Measurements from ENCODE around the gene LPAR2. TPM values are rescaled to one million over a fixed set of nuclear protein-coding genes. Genes with fewer than 3 reads are reported as not detected.

Gene LPAR2
- total and polyA plus RNA-seq, 2 donors (not counting 1 experiment from before 2014, with no cell fraction given) = 0.81 to 1.5 TPM

DNA sequence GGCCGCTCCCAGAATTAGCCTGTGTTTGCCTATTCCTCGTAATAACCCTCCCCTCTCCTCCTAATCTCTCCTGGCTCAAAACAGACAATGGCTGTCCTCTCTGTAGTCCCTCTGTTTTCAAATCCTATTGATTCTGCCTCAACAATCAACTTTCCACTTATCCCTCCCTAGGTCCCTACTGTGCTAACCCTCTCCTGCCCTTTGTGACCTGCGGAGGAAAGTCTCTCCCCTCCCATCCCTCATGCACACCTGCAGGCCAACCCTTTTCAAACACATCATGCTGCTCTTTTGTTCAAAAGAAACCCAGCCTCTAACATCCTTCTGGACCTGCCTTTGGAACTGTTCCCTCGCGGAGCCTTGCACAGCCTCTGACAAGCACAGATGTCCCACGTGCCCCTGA is 52.6 kb downstream of the LPAR2 start:
- no peak overlapping the region for H3K4me3 ChIP-seq (replicated peaks in 1 of 4; ENCODE audit: control extremely low read depth in 1 of 4, insufficient read depth in 1 of 4, low read depth in 3 of 4, low read length in 4 of 4)
- H3K36me3 ChIP-seq (ENCODE audit: control insufficient read depth, insufficient read depth, low read length) = no peaks in the 10 kb centered on the region
- no peak overlapping the region for H3K27ac ChIP-seq (ENCODE audit: insufficient read depth, low read length)
- H3K27me3 ChIP-seq (ENCODE audit: control insufficient read depth, insufficient read depth, low read length) = no peaks in the 10 kb centered on the region
- H3K79me2 ChIP-seq (ENCODE audit: control insufficient read depth, insufficient read depth, low read length) = no peaks in the 10 kb centered on the region
- no peak for TF ChIP-seq EZH2 (IDR thresholded peaks at IDR 0.05; ENCODE audit: low read length, missing control alignments)
- TF ChIP-seq, protein P1, sequence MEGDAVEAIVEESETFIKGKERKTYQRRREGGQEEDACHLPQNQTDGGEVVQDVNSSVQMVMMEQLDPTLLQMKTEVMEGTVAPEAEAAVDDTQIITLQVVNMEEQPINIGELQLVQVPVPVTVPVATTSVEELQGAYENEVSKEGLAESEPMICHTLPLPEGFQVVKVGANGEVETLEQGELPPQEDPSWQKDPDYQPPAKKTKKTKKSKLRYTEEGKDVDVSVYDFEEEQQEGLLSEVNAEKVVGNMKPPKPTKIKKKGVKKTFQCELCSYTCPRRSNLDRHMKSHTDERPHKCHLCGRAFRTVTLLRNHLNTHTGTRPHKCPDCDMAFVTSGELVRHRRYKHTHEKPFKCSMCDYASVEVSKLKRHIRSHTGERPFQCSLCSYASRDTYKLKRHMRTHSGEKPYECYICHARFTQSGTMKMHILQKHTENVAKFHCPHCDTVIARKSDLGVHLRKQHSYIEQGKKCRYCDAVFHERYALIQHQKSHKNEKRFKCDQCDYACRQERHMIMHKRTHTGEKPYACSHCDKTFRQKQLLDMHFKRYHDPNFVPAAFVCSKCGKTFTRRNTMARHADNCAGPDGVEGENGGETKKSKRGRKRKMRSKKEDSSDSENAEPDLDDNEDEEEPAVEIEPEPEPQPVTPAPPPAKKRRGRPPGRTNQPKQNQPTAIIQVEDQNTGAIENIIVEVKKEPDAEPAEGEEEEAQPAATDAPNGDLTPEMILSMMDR (conservative IDR thresholded peaks at IDR 0.05 in 1 of 2, IDR thresholded peaks at IDR 0.05 in 1 of 2; ENCODE audit: low read depth in 1 of 2, low read length in 2 of 2) = no peak
- H3K9me3 ChIP-seq (ENCODE audit: control insufficient read depth, insufficient read depth, low read depth, low read length) = no peaks in the 10 kb centered on the region
- DNase-seq (ENCODE audit: low read depth in 2 of 2) = no peak
- no peaks in the 10 kb centered on the region for H4K20me1 ChIP-seq (ENCODE audit: control insufficient read depth, extremely low read depth, insufficient read depth, low read length)
- H3K9ac ChIP-seq (ENCODE audit: insufficient read depth, low read length) = no peak overlapping the region
- H3K4me1 ChIP-seq (ENCODE audit: control insufficient read depth, extremely low read depth, insufficient read depth, low read length) = no peaks in the 10 kb centered on the region
- H2AFZ ChIP-seq (ENCODE audit: low read length) = no peak overlapping the region
- H3K4me2 ChIP-seq (ENCODE audit: extremely low read depth, insufficient read depth, low read length) = no peak overlapping the region

Other genes with a start within 250 kb of the LPAR2 start
- gene GATAD2A, start 222.5 kb downstream of the LPAR2 start, total RNA-seq = 28.8 and 31.7 TPM in 2 replicates
- 63.5 and 77.2 TPM in 2 replicates for gene GATAD2A, start 222.5 kb downstream of the LPAR2 start, polyA plus RNA-seq
- gene TSSK6, start 112.7 kb downstream of the LPAR2 start, total RNA-seq = 3.1 and 5.8 TPM in 2 replicates
- 0.32 and 0.47 TPM in 2 replicates for gene TSSK6, start 112.7 kb downstream of the LPAR2 start, polyA plus RNA-seq
- 215 and 221 TPM in 2 replicates for gene NDUFA13, start 112.0 kb downstream of the LPAR2 start, total RNA-seq
- gene NDUFA13, start 112.0 kb downstream of the LPAR2 start, polyA plus RNA-seq = 306 and 472 TPM in 2 replicates
- 0.50 and 0.51 TPM in 2 replicates for gene YJEFN3, start 99.3 kb downstream of the LPAR2 start, total RNA-seq
- 0.62 and 0.69 TPM in 2 replicates for gene YJEFN3, start 99.3 kb downstream of the LPAR2 start, polyA plus RNA-seq
- 0.51 and 0.66 TPM in 2 replicates for gene CILP2, start 90.0 kb downstream of the LPAR2 start, total RNA-seq
- 0.10 and 0.23 TPM in 2 replicates for gene CILP2, start 90.0 kb downstream of the LPAR2 start, polyA plus RNA-seq
- 1.5 and 1.7 TPM in 2 replicates for gene PBX4, start 9.5 kb downstream of the LPAR2 start, total RNA-seq
- 0.39 and 1.2 TPM in 2 replicates for gene PBX4, start 9.5 kb downstream of the LPAR2 start, polyA plus RNA-seq
- 2.1 and 5.3 TPM in 2 replicates for gene GMIP, start 15.4 kb upstream of the LPAR2 start, total RNA-seq
- 2.3 and 2.9 TPM in 2 replicates for gene GMIP, start 15.4 kb upstream of the LPAR2 start, polyA plus RNA-seq
- 22.6 and 25.4 TPM in 2 replicates for gene ATP13A1, start 35.5 kb upstream of the LPAR2 start, total RNA-seq
- gene ATP13A1, start 35.5 kb upstream of the LPAR2 start, polyA plus RNA-seq = 8.5 and 16.8 TPM in 2 replicates
- gene ZNF101, start 40.6 kb upstream of the LPAR2 start, total RNA-seq = 4.9 and 5.4 TPM in 2 replicates
- gene ZNF101, start 40.6 kb upstream of the LPAR2 start, polyA plus RNA-seq = 4.4 and 5.7 TPM in 2 replicates
- gene ZNF14, start 104.9 kb upstream of the LPAR2 start, total RNA-seq = 6.2 and 7.9 TPM in 2 replicates
- 2.6 and 3.7 TPM in 2 replicates for gene ZNF14, start 104.9 kb upstream of the LPAR2 start, polyA plus RNA-seq
- 11.0 and 16.5 TPM in 2 replicates for gene ZNF506, start 193.5 kb upstream of the LPAR2 start, total RNA-seq
- 7.6 and 9.6 TPM in 2 replicates for gene ZNF506, start 193.5 kb upstream of the LPAR2 start, polyA plus RNA-seq
- 3.3 and 5.6 TPM in 2 replicates for gene ZNF253, start 237.7 kb upstream of the LPAR2 start, total RNA-seq
- 3.2 and 3.4 TPM in 2 replicates for gene ZNF253, start 237.7 kb upstream of the LPAR2 start, polyA plus RNA-seq